Ectodermal cell (in vitro differentiated cells): ENCODE results near the gene RXFP2. TPM values are rescaled to one million over a fixed set of nuclear protein-coding genes. Genes with fewer than 3 reads are reported as not detected.

Source experiments
- H3K27ac ChIP-seq: 2 replicates; pipeline ENCODE4 v1.7.0; 2013; ENCODE audit warnings: mild to moderate bottlenecking, low read depth, low read length; ENCODE audit not compliant: insufficient read depth, poor library complexity, severe bottlenecking
- H3K27me3 ChIP-seq: 2 replicates; pipeline ENCODE4 v1.7.0; 2013; ENCODE audit warnings: mild to moderate bottlenecking, low read length; ENCODE audit not compliant: insufficient read depth, control insufficient read depth, poor library complexity, severe bottlenecking
- H3K36me3 ChIP-seq: one replicate; pipeline ENCODE4 v1.7.0; 2013; ENCODE audit warnings: low read length; ENCODE audit not compliant: control insufficient read depth, insufficient read depth
- H3K4me1 ChIP-seq: one replicate; pipeline ENCODE4 v1.7.0; 2013; ENCODE audit warnings: low read length; ENCODE audit not compliant: control insufficient read depth, insufficient read depth
- H3K4me3 ChIP-seq: 2 replicates; pipeline ENCODE4 v1.7.0; 2013; ENCODE audit warnings: low read depth, low read length, control low read depth; ENCODE audit not compliant: insufficient read depth
- H3K9me3 ChIP-seq: 2 replicates; pipeline ENCODE4 v1.7.0; 2013; ENCODE audit warnings: mild to moderate bottlenecking, low read length, moderate library complexity; ENCODE audit not compliant: control insufficient read depth
- WGBS, 2 experiments: methylation state at CpG; one replicate each; pipeline ENCODE4 v1.1.7; 2013; ENCODE audit warnings: missing lambda C conversion rate in 2 of 2; 5-methylcytosine and 5-hydroxymethylcytosine counted together
- polyA plus RNA-seq, 4 experiments: library from polyadenylated mRNA; stranded (reverse); fragments of 50-300 nt; gene quantifications; one replicate each; pipeline ENCODE4 v1.2.3, GENCODE V29; 2013

The RXFP2 gene
- polyA plus RNA-seq (2013, experiment 1 of 4), result not detected
- not detected for polyA plus RNA-seq (2013, experiment 2 of 4)
- not detected for polyA plus RNA-seq (2013, experiment 3 of 4)
- not detected for polyA plus RNA-seq (2013, experiment 4 of 4)

DNA sequence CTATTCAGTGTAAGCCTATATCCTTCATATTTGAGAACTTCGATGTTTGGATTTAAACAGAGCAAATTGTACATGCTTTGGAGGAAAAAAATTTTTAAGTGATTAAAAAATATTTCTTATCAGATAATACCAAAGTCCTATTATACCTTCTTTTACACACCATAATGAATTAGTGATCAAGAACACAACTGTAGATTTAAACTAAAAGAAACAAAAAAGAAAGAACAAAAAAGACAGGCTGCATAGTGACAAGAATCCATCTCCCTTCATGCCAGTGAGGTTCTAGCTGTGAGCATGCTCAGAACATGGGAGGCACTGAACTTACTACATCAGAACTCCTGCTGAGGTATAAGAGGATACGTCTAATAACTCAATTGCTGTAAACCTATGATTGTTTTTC, at the start of gene RXFP2:
TSS of gene RXFP2 (plus strand) at position 301 of the 400 bp plus-strand sequence. CDS start at position 388, 87 bp downstream.
- Histone ChIP-seq H3K9me3 (no peaks in the 10 kb centered on the region), H3K27ac (no peak within 1 kb of the TSS), H3K4me1 (no peaks in the 10 kb centered on the region), H3K4me3 (no peak within 1 kb of the TSS), H3K36me3 (no peaks in the 10 kb centered on the region), H3K27me3 (no peaks in the 10 kb centered on the region)
- WGBS, 2 experiments, result 70 to 100% methylated on average over 1 of the region's 2 CpGs

DNA sequence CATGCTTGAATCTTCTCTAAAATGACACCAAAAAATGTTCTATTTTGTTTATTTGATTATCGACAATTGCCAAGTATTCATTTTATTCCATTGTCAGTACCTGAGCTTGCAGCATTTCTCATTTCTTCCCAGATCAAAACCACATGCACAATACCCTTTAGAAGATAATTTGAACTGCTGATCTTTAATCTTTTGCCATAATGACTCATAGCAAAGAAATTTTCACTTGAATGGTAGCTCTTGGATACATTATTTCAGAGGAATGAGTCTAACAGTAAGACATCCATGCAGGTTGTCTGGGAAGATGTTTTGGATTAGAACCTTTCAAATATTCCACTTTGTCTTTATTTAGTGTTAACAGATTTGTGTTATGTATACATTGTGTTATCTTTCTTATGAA, 42.0 kb upstream of the RXFP2 start:
- no peaks in the 10 kb centered on the region for H3K36me3 ChIP-seq
- H3K27ac ChIP-seq, result no peak overlapping the region
- WGBS, 2 experiments, result 0% methylated on average over 1 of the region's 1 CpG
- H3K4me3 ChIP-seq, result no peak overlapping the region
- H3K4me1 ChIP-seq, result no peaks in the 10 kb centered on the region
- H3K9me3 ChIP-seq, result no peaks in the 10 kb centered on the region
- no peaks in the 10 kb centered on the region for H3K27me3 ChIP-seq

DNA sequence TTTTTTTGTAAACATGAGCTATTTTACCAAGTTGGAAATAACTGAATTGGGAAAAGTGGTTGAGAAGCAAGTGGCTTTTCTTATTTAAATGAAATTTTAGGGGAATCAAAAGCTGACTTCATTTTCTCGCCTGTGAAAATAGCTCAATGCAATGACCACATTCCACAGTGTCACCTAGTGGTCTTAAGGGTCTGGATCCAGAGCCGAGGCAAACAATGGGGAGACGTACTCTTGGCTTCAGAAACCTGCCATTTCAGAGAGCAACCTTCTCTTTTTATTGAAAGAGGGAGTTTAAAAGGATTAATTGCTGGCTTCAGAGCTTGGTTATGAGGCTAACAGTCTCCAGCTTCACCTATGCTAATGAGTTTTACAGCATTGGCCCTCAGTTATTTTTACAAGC, 39.7 kb upstream of the RXFP2 start:
- no peak overlapping the region for H3K27ac ChIP-seq
- no peaks in the 10 kb centered on the region for H3K4me1 ChIP-seq
- H3K4me3 ChIP-seq, result no peak overlapping the region
- no peaks in the 10 kb centered on the region for H3K27me3 ChIP-seq
- WGBS, 2 experiments, result 35% methylated on average over 3 of the region's 3 CpGs
- no peaks in the 10 kb centered on the region for H3K36me3 ChIP-seq
- H3K9me3 ChIP-seq, result no peaks in the 10 kb centered on the region

DNA sequence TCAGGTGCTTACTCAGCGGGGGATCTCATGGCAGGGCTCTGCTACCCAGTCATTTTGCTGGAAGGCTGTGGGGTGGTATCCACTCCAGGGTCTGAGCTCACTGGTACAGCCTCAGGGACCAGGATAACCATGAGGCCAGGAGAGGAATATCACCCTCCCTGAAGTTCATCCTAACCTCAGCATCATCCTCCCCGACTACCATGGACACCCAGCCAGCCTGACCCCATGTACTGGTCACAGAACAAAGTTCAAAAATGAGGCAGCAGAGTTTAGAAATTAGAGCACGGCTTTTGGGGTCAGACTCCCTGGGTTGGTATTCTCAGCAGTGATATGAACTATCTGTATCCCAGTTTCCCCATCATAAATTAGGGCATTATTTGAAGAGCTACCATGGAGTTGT, 35.5 kb upstream of the RXFP2 start:
- H3K27me3 ChIP-seq, result no peaks in the 10 kb centered on the region
- H3K27ac ChIP-seq, result no peak overlapping the region
- H3K4me1 ChIP-seq, result no peaks in the 10 kb centered on the region
- no peaks in the 10 kb centered on the region for H3K36me3 ChIP-seq
- H3K9me3 ChIP-seq, result no peaks in the 10 kb centered on the region
- no peak overlapping the region for H3K4me3 ChIP-seq
- 90 to 91% methylated on average over 3 of the region's 3 CpGs for WGBS, 2 experiments

GRCh38 chr13:31706105-31706504, 33.2 kb upstream of the RXFP2 start:
- Histone ChIP-seq H3K36me3 (no peaks in the 10 kb centered on the region), H3K4me3 (no peak overlapping the region), H3K27me3 (no peaks in the 10 kb centered on the region), H3K9me3 (no peaks in the 10 kb centered on the region), H3K27ac (no peak overlapping the region), H3K4me1 (no peaks in the 10 kb centered on the region)
- 77 to 96% methylated on average over 1 of the region's 1 CpG for WGBS, 2 experiments

GRCh38 chr13:31717583-31717982, 21.7 kb upstream of the RXFP2 start:
- Histone ChIP-seq H3K27me3 (no peaks in the 10 kb centered on the region), H3K4me1 (no peaks in the 10 kb centered on the region), H3K27ac (no peak overlapping the region), H3K36me3 (no peaks in the 10 kb centered on the region), H3K9me3 (no peaks in the 10 kb centered on the region), H3K4me3 (no peak overlapping the region)

DNA sequence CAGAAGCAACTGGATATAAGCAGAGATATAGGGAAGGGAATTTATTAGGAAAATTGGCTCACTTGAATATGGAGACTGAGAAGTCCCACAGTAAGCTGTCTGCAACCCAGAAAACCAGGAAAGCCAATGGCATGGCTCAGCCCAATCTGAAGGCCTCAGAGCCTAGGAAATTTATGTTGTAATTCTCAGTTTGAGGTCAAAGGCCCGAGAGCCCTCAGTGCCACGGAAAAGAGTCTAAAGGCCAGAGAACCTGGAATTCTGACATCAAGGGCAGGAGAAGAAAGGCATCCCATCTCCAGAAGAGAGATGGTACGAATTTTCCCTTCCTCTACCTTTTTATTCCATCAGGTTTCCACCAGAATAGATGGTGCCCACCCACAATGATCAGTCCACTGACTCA, 20.1 kb upstream of the RXFP2 start:
- Histone ChIP-seq H3K27ac (no peak overlapping the region), H3K36me3 (no peaks in the 10 kb centered on the region), H3K4me3 (no peak overlapping the region), H3K4me1 (no peaks in the 10 kb centered on the region), H3K27me3 (no peaks in the 10 kb centered on the region), H3K9me3 (no peaks in the 10 kb centered on the region)
- 92% methylated on average over 3 of the region's 3 CpGs for WGBS, 2 experiments

GRCh38 chr13:31722673-31723072, 16.7 kb upstream of the RXFP2 start:
- Histone ChIP-seq H3K27ac (no peak overlapping the region), H3K4me1 (no peaks in the 10 kb centered on the region), H3K4me3 (no peak overlapping the region), H3K9me3 (no peaks in the 10 kb centered on the region), H3K36me3 (no peaks in the 10 kb centered on the region), H3K27me3 (no peaks in the 10 kb centered on the region)
- WGBS, 2 experiments, result 90% methylated on average over 5 of the region's 5 CpGs

DNA sequence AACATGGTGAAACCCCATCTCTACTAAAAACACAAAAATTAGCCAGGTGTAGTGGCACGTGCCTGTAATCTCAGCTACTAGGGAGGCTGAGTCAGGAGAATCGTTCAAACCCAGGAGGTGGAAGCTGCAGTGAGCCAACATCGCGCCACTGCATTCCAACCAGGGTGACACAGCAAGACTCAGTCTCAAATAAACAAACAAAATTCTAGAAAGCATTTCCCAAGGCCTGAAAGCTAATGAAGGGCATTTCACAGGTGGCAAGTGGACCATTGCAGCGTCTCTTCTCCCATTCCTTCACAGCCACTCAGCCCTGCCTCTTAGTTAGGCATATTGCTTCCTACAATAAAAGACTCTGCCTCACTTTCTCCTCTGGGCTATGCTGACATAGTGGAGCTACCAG, 13.5 kb upstream of the RXFP2 start:
- WGBS, 2 experiments, result 93 to 94% methylated on average over 5 of the region's 5 CpGs

GRCh38 chr13:31731921-31732320, 7.4 kb upstream of the RXFP2 start:
- Histone ChIP-seq H3K36me3 (no peaks in the 10 kb centered on the region), H3K4me1 (no peaks in the 10 kb centered on the region), H3K9me3 (no peaks in the 10 kb centered on the region), H3K4me3 (no peak overlapping the region), H3K27ac (no peak overlapping the region), H3K27me3 (no peaks in the 10 kb centered on the region)
- 92 to 94% methylated on average over 6 of the region's 6 CpGs for WGBS, 2 experiments

More for the DNA sequence above, 13.5 kb upstream of the RXFP2 start:
- Histone ChIP-seq H3K27me3 (no peaks in the 10 kb centered on the region), H3K27ac (no peak overlapping the region), H3K9me3 (no peaks in the 10 kb centered on the region), H3K4me1 (no peaks in the 10 kb centered on the region), H3K4me3 (no peak overlapping the region), H3K36me3 (no peaks in the 10 kb centered on the region)

- 89 to 90% methylated on average over 5 of the region's 5 CpGs for WGBS, 2 experiments
- Histone ChIP-seq H3K36me3 (no peaks in the 10 kb centered on the region), H3K27ac (no peak overlapping the region), H3K9me3 (no peaks in the 10 kb centered on the region), H3K27me3 (no peaks in the 10 kb centered on the region), H3K4me1 (no peaks in the 10 kb centered on the region), H3K4me3 (no peak overlapping the region)
These were observed 6.3 kb upstream of the RXFP2 start for GRCh38 chr13:31733066-31733465.
